ENCODE data around the gene TRDMT1. TPM values are rescaled to one million over a fixed set of nuclear protein-coding genes. Genes with fewer than 3 reads are reported as not detected.

The TRDMT1 gene
- total RNA-seq, 5 donors from 2014 or later (not counting 1 experiment from before 2014, with no cell fraction given): 14.1 to 22.6 (median 20.5) TPM

DNA sequence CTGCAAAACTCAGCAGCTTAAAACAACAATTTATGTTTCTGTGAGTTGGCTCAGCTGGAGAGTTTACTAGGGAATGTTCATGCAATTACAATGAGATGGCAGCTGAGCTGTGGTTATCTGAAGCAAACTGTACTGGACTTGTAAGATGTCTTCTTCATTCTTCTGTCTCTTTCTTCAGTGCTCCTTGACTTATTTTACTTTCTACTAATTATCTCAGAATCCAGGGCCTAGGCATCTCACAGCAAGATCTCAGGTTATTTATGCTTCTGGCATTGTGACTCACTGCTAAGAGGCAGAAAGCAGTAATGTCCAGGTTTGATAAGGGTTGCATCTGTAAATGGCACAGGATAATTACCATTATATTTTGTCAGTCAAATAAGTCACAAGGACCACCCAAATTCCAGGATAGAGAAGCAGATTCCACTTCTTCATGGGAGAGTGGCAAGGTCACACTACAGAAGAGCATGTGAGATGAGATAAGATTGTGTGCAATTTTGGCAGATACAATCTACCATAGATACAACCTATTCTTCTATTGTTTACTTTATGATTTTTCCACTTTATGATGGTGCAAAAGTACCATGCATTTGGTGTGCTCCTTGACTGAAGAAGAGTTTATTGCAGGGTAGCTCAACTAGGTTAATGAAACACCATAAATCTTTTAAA is 43.4 kb upstream of the TRDMT1 start:
- Mint-ChIP-seq H3K27me3 (no peaks in the 10 kb centered on the region), H3K4me3 (no peak overlapping the region), H3K4me1 (peaks cover 7 to 11% (median 9%) of the 10 kb centered on the region in 3 donors), H3K9me3 (peaks cover 0 to 5% (median 0%) of the 10 kb centered on the region in 3 donors), H3K27ac (no peak overlapping the region), H3K36me3 (peaks cover 4% of the 10 kb centered on the region)
- no peak overlapping the region for H3K27ac ChIP-seq (ENCODE audit: low read length)
- H3K9me3 ChIP-seq: no peaks in the 10 kb centered on the region
- ATAC-seq (replicated peaks in 1 of 4) (no peak), DNase-seq (no peak)
- peaks cover 0 to 7% of the 10 kb centered on the region in 2 experiments for H3K4me1 ChIP-seq (ENCODE audit: control insufficient read depth in 1 of 2, extremely low read depth in 1 of 2, insufficient read depth in 2 of 2, low read length in 2 of 2)
- H3K4me3 ChIP-seq (ENCODE audit: control insufficient read depth in 1 of 2, extremely low read depth in 1 of 2, low read length in 1 of 2): no peak overlapping the region
- CTCF ChIA-PET: interaction anchor here (0.6 to 1.3 kb wide), 2 partner anchors 12 to 480 kb away, joined by 3 to 4 read pairs; no protein-coding TSS in a partner anchor
- no peaks in the 10 kb centered on the region for H3K27me3 ChIP-seq (replicated peaks in 1 of 2; ENCODE audit: control insufficient read depth in 2 of 2, extremely low read depth in 1 of 2, insufficient read depth in 2 of 2, low read length in 1 of 2)
- POLR2A ChIA-PET: interaction anchor here in 1 of 2 donors (0.6 kb wide), 1 partner anchor 52 kb away, joined by 3 read pairs; no protein-coding TSS in a partner anchor
- H3K36me3 ChIP-seq (ENCODE audit: control insufficient read depth in 2 of 2, extremely low read depth in 1 of 2, insufficient read depth in 1 of 2, low read length in 1 of 2): no peaks in the 10 kb centered on the region

DNA sequence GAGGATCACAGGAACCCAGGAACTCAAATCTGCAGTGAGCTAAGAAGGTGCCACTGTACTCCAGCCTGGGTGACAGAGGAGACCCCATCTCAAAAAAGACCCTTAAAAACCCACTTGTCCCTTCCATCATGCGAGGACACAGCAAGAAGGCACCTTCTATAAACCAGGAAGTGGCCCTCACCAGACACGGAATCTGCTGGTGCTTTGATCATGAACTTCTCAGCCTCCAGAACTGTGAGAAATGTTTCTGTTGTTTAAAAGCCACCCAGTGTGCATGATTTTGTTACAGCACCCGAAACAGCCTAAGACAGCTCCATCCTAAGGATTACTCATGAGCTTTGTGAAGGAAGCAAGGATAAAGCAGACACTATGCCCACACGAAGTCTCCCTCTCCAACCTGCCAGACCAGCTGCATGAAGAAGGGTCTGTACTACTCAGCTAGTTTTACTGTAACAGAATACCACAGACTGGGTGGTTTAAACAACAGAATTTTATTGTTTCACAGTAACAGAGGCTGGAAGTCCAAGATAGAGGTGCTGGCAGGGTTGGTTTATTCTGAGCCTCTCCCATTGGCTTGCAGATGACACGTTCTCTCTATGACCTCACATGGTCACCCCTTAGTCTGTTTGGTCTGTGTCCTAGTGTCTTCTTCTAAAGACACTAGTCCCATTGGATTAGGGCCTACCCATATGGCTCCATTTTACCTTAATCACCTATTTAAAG is 40.3 kb upstream of the TRDMT1 start:
- Histone ChIP-seq H3K27ac (ENCODE audit: low read length) (no peak overlapping the region), H3K27me3 (replicated peaks in 1 of 2; ENCODE audit: control insufficient read depth in 2 of 2, extremely low read depth in 1 of 2, insufficient read depth in 2 of 2, low read length in 1 of 2) (no peaks in the 10 kb centered on the region), H3K4me3 (ENCODE audit: control insufficient read depth in 1 of 2, extremely low read depth in 1 of 2, low read length in 1 of 2) (no peak overlapping the region), H3K9me3 (no peaks in the 10 kb centered on the region), H3K4me1 (ENCODE audit: control insufficient read depth in 1 of 2, extremely low read depth in 1 of 2, insufficient read depth in 2 of 2, low read length in 2 of 2) (peaks cover 0 to 7% of the 10 kb centered on the region in 2 experiments), H3K36me3 (ENCODE audit: control insufficient read depth in 2 of 2, extremely low read depth in 1 of 2, insufficient read depth in 1 of 2, low read length in 1 of 2) (peaks cover 5 to 19% of the 10 kb centered on the region in 2 donors)
- H3K9me3 Mint-ChIP-seq: peaks cover 0 to 5% (median 0%) of the 10 kb centered on the region in 3 donors
- DNase-seq (peak in 1 of 35 experiments; percentile 21), ATAC-seq (replicated peaks in 1 of 4) (peak; percentile 17 to 69 (median 42))
- WGBS (ENCODE audit: insufficient coverage): no CpG with 5 or more reads among the region's 5 CpGs
- peaks cover 9% of the 10 kb centered on the region for H3K36me3 Mint-ChIP-seq
- H3K4me1 Mint-ChIP-seq: peaks cover 12 to 15% (median 14%) of the 10 kb centered on the region in 3 donors
- CTCF ChIA-PET: interaction anchor here in 1 of 2 donors (0.6 to 0.9 kb wide), 3 partner anchors 11 to 412 kb away, joined by 3 to 4 read pairs (median 3); no protein-coding TSS in a partner anchor
- no peak overlapping the region for H3K4me3 Mint-ChIP-seq
- H3K27me3 Mint-ChIP-seq: no peaks in the 10 kb centered on the region
- POLR2A ChIA-PET: interaction anchor here in 1 of 2 donors (0.6 to 0.7 kb wide), 2 partner anchors 8 to 222 kb away, joined by 3 to 10 read pairs; no protein-coding TSS in a partner anchor
- peak overlapping the region; percentile 67 to 88 for H3K27ac Mint-ChIP-seq

DNA sequence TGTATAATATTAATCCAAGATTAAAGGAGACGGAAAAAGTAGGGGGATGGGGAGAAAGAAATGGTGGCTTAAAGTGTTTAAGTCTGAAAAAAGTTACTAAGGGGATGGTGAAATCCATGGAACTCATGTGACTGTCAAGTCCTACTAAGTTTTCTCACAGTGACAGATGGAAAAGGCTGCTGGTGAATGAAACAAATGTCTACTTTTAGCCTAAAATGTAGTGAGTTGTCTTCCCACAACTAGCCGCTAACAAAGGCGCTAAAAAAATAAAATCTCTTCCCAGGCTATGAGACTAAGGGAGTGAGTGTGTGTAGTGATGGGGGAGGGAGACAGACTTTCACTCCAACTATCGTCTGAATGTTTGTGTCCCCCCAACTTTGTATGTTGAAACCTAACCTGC is 39.1 kb upstream of the TRDMT1 start:
- Histone ChIP-seq H3K27me3 (replicated peaks in 1 of 2; ENCODE audit: control insufficient read depth in 2 of 2, extremely low read depth in 1 of 2, insufficient read depth in 2 of 2, low read length in 1 of 2) (no peaks in the 10 kb centered on the region), H3K27ac (ENCODE audit: low read length) (no peak overlapping the region), H3K36me3 (ENCODE audit: control insufficient read depth in 2 of 2, extremely low read depth in 1 of 2, insufficient read depth in 1 of 2, low read length in 1 of 2) (peaks cover 9 to 30% of the 10 kb centered on the region in 2 donors), H3K4me3 (ENCODE audit: control insufficient read depth in 1 of 2, extremely low read depth in 1 of 2, low read length in 1 of 2) (no peak overlapping the region), H3K9me3 (no peaks in the 10 kb centered on the region), H3K4me1 (ENCODE audit: control insufficient read depth in 1 of 2, extremely low read depth in 1 of 2, insufficient read depth in 2 of 2, low read length in 2 of 2) (peaks cover 0 to 7% of the 10 kb centered on the region in 2 experiments)
- Mint-ChIP-seq H3K27me3 (no peaks in the 10 kb centered on the region), H3K36me3 (peaks cover 15% of the 10 kb centered on the region), H3K4me3 (no peak overlapping the region), H3K4me1 (peaks cover 21 to 26% (median 21%) of the 10 kb centered on the region in 3 donors), H3K27ac (peak overlapping the region; percentile 2 to 59), H3K9me3 (no peaks in the 10 kb centered on the region)
- ChIA-PET POLR2A (no interaction called here), CTCF (no interaction called here)
- no peak for DNase-seq
- WGBS (ENCODE audit: insufficient coverage): no CpG with 5 or more reads among the region's 4 CpGs
- no peak for ATAC-seq (replicated peaks in 1 of 4)

DNA sequence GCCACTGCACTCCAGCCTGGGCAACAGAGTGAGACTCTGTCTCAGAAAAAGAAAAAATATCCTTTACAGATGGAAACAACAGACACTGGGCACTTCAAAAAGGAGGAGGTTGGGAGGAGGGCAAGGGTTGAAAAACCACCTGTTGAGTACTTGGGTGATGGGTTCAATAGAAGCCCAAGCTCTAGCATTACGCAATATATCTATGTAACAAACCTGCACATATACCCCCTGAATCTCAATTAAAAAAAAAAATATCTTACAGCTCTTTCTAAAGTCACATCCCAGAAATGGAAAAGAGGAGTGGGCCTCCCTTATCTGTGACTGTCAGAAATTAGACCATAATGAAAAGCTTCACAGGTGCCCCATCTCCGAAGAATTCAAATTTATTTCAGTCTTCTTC is 38.6 kb upstream of the TRDMT1 start:
- peak overlapping the region in 1 of 2 donors; percentile 66 for H3K27ac Mint-ChIP-seq
- peaks cover 25 to 26% (median 26%) of the 10 kb centered on the region in 3 donors for H3K4me1 Mint-ChIP-seq
- peaks cover 20% of the 10 kb centered on the region for H3K36me3 Mint-ChIP-seq
- no peaks in the 10 kb centered on the region for H3K9me3 Mint-ChIP-seq
- H3K36me3 ChIP-seq (ENCODE audit: control insufficient read depth in 2 of 2, extremely low read depth in 1 of 2, insufficient read depth in 1 of 2, low read length in 1 of 2): peaks cover 9 to 35% of the 10 kb centered on the region in 2 donors
- ATAC-seq (replicated peaks in 1 of 4): peak in 1 of 4 experiments; percentile 12
- no peaks in the 10 kb centered on the region for H3K27me3 ChIP-seq (replicated peaks in 1 of 2; ENCODE audit: control insufficient read depth in 2 of 2, extremely low read depth in 1 of 2, insufficient read depth in 2 of 2, low read length in 1 of 2)
- ChIA-PET CTCF (interaction anchor here in 1 of 2 donors (0.6 kb wide), 1 partner anchor 155 kb away, joined by 3 read pairs; no protein-coding TSS in a partner anchor), POLR2A (no interaction called here)
- peaks cover 0 to 9% of the 10 kb centered on the region in 2 experiments for H3K4me1 ChIP-seq (ENCODE audit: control insufficient read depth in 1 of 2, extremely low read depth in 1 of 2, insufficient read depth in 2 of 2, low read length in 2 of 2)
- H3K27me3 Mint-ChIP-seq: no peaks in the 10 kb centered on the region
- H3K4me3 ChIP-seq (ENCODE audit: control insufficient read depth in 1 of 2, extremely low read depth in 1 of 2, low read length in 1 of 2): no peak overlapping the region
- no peak overlapping the region for H3K4me3 Mint-ChIP-seq
- H3K27ac ChIP-seq (ENCODE audit: low read length): no peak overlapping the region
- no peak for DNase-seq
- WGBS (ENCODE audit: insufficient coverage): no CpG with 5 or more reads among the region's 2 CpGs
- no peaks in the 10 kb centered on the region for H3K9me3 ChIP-seq

GRCh38 chr10:17239345-17240085 is 38.0 kb upstream of the TRDMT1 start:
- no peak for ATAC-seq (replicated peaks in 1 of 4)
- Mint-ChIP-seq H3K4me3 (no peak overlapping the region), H3K36me3 (peaks cover 26% of the 10 kb centered on the region), H3K27ac (peak overlapping the region; percentile 66 to 75), H3K4me1 (peaks cover 28 to 31% (median 31%) of the 10 kb centered on the region in 3 donors), H3K9me3 (no peaks in the 10 kb centered on the region), H3K27me3 (no peaks in the 10 kb centered on the region)
- 100% methylated on average over 2 of the region's 6 CpGs for WGBS (ENCODE audit: insufficient coverage)
- DNase-seq: no peak
- ChIA-PET CTCF (interaction anchor here in 1 of 2 donors (0.6 kb wide), 1 partner anchor 154 kb away, joined by 3 read pairs; no protein-coding TSS in a partner anchor), POLR2A (no interaction called here)
- Histone ChIP-seq H3K27ac (ENCODE audit: low read length) (peak overlapping the region; percentile 1), H3K9me3 (no peaks in the 10 kb centered on the region), H3K27me3 (replicated peaks in 1 of 2; ENCODE audit: control insufficient read depth in 2 of 2, extremely low read depth in 1 of 2, insufficient read depth in 2 of 2, low read length in 1 of 2) (no peaks in the 10 kb centered on the region), H3K4me1 (ENCODE audit: control insufficient read depth in 1 of 2, extremely low read depth in 1 of 2, insufficient read depth in 2 of 2, low read length in 2 of 2) (peaks cover 0 to 14% of the 10 kb centered on the region in 2 experiments), H3K36me3 (ENCODE audit: control insufficient read depth in 2 of 2, extremely low read depth in 1 of 2, insufficient read depth in 1 of 2, low read length in 1 of 2) (peaks cover 9 to 41% of the 10 kb centered on the region in 2 donors), H3K4me3 (ENCODE audit: control insufficient read depth in 1 of 2, extremely low read depth in 1 of 2, low read length in 1 of 2) (no peak overlapping the region)

Data from T-cell (primary cell).